Nephron (organoid): ENCODE results near the gene TNPO2.

ENCODE experiments used
- H3K27ac Mint-ChIP-seq, 3 experiments: 2 replicates each; pipeline ENCODE4 v1.8.0; 2020; ENCODE audit warnings: mixed read lengths in 3 of 3, mild to moderate bottlenecking in 2 of 3, moderate library complexity in 1 of 3
- H3K27me3 Mint-ChIP-seq: 2 replicates; pipeline ENCODE4 v1.8.0; 2021; ENCODE audit warnings: low read depth, mild to moderate bottlenecking, moderate library complexity, mixed read lengths
- H3K36me3 Mint-ChIP-seq: 2 replicates; pipeline ENCODE4 v1.8.0; 2020; ENCODE audit warnings: low read depth, mixed read lengths
- H3K4me1 Mint-ChIP-seq: 2 replicates; pipeline ENCODE4 v1.8.0; 2020; ENCODE audit warnings: mixed read lengths
- H3K4me3 Mint-ChIP-seq, 3 experiments: 2 replicates each; pipeline ENCODE4 v1.8.0; 2020; ENCODE audit warnings: mild to moderate bottlenecking in 3 of 3, mixed read lengths in 3 of 3, moderate library complexity in 2 of 3
- H3K9me3 Mint-ChIP-seq: 2 replicates; pipeline ENCODE4 v1.8.0; 2020; ENCODE audit warnings: mixed read lengths
- TF ChIP-seq, protein P1 (sequence below), 3 experiments: fragments of 200-600 bp; sonication (generic); IDR thresholded peaks; one replicate each; pipeline ENCODE4 v1.5.0; 2021; ENCODE audit warnings: antibody characterized with exemption in 3 of 3; ENCODE audit not compliant: unreplicated experiment in 3 of 3

The TNPO2 gene

DNA sequence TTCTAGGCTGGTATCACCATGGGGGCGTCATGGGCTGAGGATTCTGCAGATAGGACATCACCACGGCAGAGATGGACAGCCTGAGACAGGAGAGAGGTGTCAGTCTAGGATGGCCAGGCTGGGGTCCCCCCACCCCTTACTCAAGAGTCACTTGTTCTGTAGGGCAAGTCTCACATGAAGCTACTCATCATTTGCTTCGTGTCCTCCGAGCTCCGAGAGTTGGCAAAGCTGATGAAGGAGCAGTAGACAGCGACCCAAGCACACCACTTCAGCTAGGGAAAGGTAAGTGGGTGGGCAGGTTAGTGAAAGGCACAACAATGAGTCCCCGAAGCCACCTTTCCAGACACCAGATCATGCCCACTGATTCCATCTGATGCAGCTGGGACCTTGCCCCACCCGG lies 55.4 kb downstream of the TNPO2 start:
- Mint-ChIP-seq H3K27ac (peak overlapping the region; percentile 99), H3K9me3 (no peaks in the 10 kb centered on the region), H3K27me3 (no peaks in the 10 kb centered on the region), H3K4me3 (peak overlapping the region; percentile 97 to 99 (median 98)), H3K36me3 (peaks cover 9% of the 10 kb centered on the region), H3K4me1 (peaks cover 30% of the 10 kb centered on the region)
- TF ChIP-seq, protein P1, sequence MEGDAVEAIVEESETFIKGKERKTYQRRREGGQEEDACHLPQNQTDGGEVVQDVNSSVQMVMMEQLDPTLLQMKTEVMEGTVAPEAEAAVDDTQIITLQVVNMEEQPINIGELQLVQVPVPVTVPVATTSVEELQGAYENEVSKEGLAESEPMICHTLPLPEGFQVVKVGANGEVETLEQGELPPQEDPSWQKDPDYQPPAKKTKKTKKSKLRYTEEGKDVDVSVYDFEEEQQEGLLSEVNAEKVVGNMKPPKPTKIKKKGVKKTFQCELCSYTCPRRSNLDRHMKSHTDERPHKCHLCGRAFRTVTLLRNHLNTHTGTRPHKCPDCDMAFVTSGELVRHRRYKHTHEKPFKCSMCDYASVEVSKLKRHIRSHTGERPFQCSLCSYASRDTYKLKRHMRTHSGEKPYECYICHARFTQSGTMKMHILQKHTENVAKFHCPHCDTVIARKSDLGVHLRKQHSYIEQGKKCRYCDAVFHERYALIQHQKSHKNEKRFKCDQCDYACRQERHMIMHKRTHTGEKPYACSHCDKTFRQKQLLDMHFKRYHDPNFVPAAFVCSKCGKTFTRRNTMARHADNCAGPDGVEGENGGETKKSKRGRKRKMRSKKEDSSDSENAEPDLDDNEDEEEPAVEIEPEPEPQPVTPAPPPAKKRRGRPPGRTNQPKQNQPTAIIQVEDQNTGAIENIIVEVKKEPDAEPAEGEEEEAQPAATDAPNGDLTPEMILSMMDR (IDR thresholded peaks at IDR 0.05; ENCODE audit: unreplicated experiment in 3 of 3): no peak

DNA sequence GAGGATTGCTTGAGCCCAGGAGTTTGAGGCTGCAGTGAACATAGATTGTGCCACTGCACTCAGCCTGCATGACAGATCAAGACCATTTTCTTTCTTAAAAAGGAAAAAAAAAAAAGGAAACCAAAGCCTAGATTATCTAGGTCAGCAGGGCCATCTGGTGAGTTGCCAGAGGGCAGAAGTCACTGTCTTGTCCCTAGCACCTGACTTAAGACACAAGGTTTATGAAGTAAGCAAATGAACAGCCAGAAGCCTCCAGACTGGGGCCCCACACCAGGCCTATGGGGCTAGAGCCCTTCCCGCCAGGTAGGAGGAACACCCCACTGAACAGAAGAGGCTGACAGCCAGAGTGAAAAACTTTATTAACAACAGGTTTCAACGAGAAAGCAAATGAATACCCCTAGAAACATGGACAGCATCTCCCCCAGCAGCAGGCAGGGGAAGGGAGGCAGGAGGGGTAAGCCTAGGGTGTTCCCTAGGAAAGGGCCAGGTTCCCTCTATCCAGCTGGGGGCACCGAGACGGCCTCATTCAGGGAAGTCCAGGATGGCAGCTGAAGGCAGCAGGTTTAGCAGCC lies 55.9 kb downstream of the TNPO2 start:
- peaks cover 13% of the 10 kb centered on the region for H3K36me3 Mint-ChIP-seq
- peak overlapping the region; percentile 97 to 99 (median 98) for H3K4me3 Mint-ChIP-seq
- peak overlapping the region; percentile 25 to 68 (median 31) for H3K27ac Mint-ChIP-seq
- H3K27me3 Mint-ChIP-seq: no peaks in the 10 kb centered on the region
- TF ChIP-seq, protein P1 (IDR thresholded peaks at IDR 0.05; ENCODE audit: unreplicated experiment in 3 of 3): no peak
- H3K9me3 Mint-ChIP-seq: no peaks in the 10 kb centered on the region
- H3K4me1 Mint-ChIP-seq: peaks cover 30% of the 10 kb centered on the region

- Mint-ChIP-seq H3K27me3 (no peaks in the 10 kb centered on the region), H3K4me3 (peak within 1 kb of the TSS; percentile 97 to 99 (median 98)), H3K9me3 (no peaks in the 10 kb centered on the region), H3K27ac (peak within 1 kb of the TSS; percentile 44 to 88 (median 78)), H3K36me3 (peaks cover 9% of the 10 kb centered on the region), H3K4me1 (peaks cover 30% of the 10 kb centered on the region)
- TF ChIP-seq, protein P1 (IDR thresholded peaks at IDR 0.05; ENCODE audit: unreplicated experiment in 3 of 3): no peak
These were observed 57.3 kb downstream of the TNPO2 start, which contains the start of the genes MAN2B1 and WDR83 for GRCh38 chr19:12666265-12667048. TSS of gene MAN2B1 (minus strand) at chr19:12666742. CDS start at chr19:12666701, 41 bp downstream. TSS of gene WDR83 (plus strand) at chr19:12666807. CDS start at chr19:12669791, 2,984 bp downstream.

GRCh38 chr19:12665671-12666264 lies 58.0 kb downstream of the TNPO2 start:
- Mint-ChIP-seq H3K36me3 (peaks cover 16% of the 10 kb centered on the region), H3K4me3 (peak overlapping the region; percentile 97 to 99 (median 98)), H3K4me1 (peaks cover 30% of the 10 kb centered on the region), H3K9me3 (no peaks in the 10 kb centered on the region), H3K27me3 (no peaks in the 10 kb centered on the region), H3K27ac (peak overlapping the region; percentile 44 to 78 (median 65))
- TF ChIP-seq, protein P1 (IDR thresholded peaks at IDR 0.05; ENCODE audit: unreplicated experiment in 3 of 3): no peak

GRCh38 chr19:12665281-12665573 lies 58.5 kb downstream of the TNPO2 start:
- Mint-ChIP-seq H3K36me3 (peaks cover 19% of the 10 kb centered on the region), H3K9me3 (no peaks in the 10 kb centered on the region), H3K4me1 (peaks cover 30% of the 10 kb centered on the region), H3K4me3 (peak overlapping the region; percentile 97 to 99 (median 98)), H3K27me3 (no peaks in the 10 kb centered on the region), H3K27ac (no peak overlapping the region)
- TF ChIP-seq, protein P1 (IDR thresholded peaks at IDR 0.05; ENCODE audit: unreplicated experiment in 3 of 3): no peak
